Epithelial cell of esophagus (primary cell): ENCODE results near the gene TMPRSS15.

Source experiments
- DNase-seq: peaks from one replicate; pipeline ENCODE4 v3.0.0; 2010; ENCODE audit warnings: low read depth
- H3K4me3 ChIP-seq: 2 replicates; pipeline ENCODE4 v1.5.1; 2011; ENCODE audit warnings: mild to moderate bottlenecking, low read length, control low read depth
- CTCF ChIP-seq: IDR thresholded peaks from 2 replicates; pipeline ENCODE4 v1.5.1; 2011; ENCODE audit warnings: low read depth, mild to moderate bottlenecking, low read length, control low read depth, inconsistent platforms; ENCODE audit not compliant: insufficient read depth; ENCODE audit errors: missing control alignments

Gene TMPRSS15

GRCh38 chr21:18222346-18222745 is 181.2 kb downstream of the TMPRSS15 start:
- no peak for TF ChIP-seq CTCF
- H3K4me3 ChIP-seq: no peak overlapping the region
- DNase-seq: no peak

GRCh38 chr21:18220498-18220897 is 183.1 kb downstream of the TMPRSS15 start:
- no peak for TF ChIP-seq CTCF
- no peak for DNase-seq
- H3K4me3 ChIP-seq: no peak overlapping the region
